Measurements from ENCODE around the gene UBE2L5.

- TF ChIP-seq CTCF (conservative IDR thresholded peaks at IDR 0.05) (no peak), ZFX (IDR thresholded peaks at IDR 0.05) (no peak)
Measured at GRCh38 chr13:30398601-30399072, 23.7 kb upstream of the UBE2L5 start.
